Esophagus muscularis mucosa (tissue), 3 donors: ENCODE results near the gene HSBP1.
A peak's percentile ranks its signal among the peaks of the same experiment; 100 is the strongest.

Experiments used
- POLR2AphosphoS5 ChIP-seq, 2 donors: sonication (generic); formaldehyde crosslinking; IDR thresholded peaks; one replicate each; pipeline ENCODE4 v1.6.1; 2017; ENCODE audit warnings: antibody characterized with exemption in 2 of 2
- TF ChIP-seq, protein P1 (sequence below), 3 experiments: fragments of 200-600 bp in 2 of 3; fragments of 450-650 bp in 1 of 3; sonication (generic) in 2 of 3; IDR thresholded peaks; one replicate each; pipeline ENCODE4 v1.5.1; 2017 to 2019; ENCODE audit warnings: antibody characterized with exemption in 3 of 3, mild to moderate bottlenecking in 2 of 3, moderate library complexity in 1 of 3

GRCh38 chr16:83813823-83814658 is 6.3 kb downstream of the HSBP1 start:
- peak; percentile 42 to 64 for TF ChIP-seq POLR2AphosphoS5 (IDR thresholded peaks at IDR 0.05)
- TF ChIP-seq, protein P1, sequence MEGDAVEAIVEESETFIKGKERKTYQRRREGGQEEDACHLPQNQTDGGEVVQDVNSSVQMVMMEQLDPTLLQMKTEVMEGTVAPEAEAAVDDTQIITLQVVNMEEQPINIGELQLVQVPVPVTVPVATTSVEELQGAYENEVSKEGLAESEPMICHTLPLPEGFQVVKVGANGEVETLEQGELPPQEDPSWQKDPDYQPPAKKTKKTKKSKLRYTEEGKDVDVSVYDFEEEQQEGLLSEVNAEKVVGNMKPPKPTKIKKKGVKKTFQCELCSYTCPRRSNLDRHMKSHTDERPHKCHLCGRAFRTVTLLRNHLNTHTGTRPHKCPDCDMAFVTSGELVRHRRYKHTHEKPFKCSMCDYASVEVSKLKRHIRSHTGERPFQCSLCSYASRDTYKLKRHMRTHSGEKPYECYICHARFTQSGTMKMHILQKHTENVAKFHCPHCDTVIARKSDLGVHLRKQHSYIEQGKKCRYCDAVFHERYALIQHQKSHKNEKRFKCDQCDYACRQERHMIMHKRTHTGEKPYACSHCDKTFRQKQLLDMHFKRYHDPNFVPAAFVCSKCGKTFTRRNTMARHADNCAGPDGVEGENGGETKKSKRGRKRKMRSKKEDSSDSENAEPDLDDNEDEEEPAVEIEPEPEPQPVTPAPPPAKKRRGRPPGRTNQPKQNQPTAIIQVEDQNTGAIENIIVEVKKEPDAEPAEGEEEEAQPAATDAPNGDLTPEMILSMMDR (IDR thresholded peaks at IDR 0.05), result no peak
